HS-27A (cell line): Measurements from ENCODE around the gene HOXA5.

Experiments used
- DNase-seq: peaks from one replicate; pipeline ENCODE4 v3.0.0-alpha.2; 2012; ENCODE audit warnings: low read depth, missing footprints

Gene HOXA5

GRCh38 chr7:27117887-27118491 is 25.5 kb downstream of the HOXA5 start:
- no peak for DNase-seq

- no peak for DNase-seq
These were observed 26.3 kb downstream of the HOXA5 start for GRCh38 chr7:27116962-27117886.

GRCh38 chr7:27116031-27116961 is 27.2 kb downstream of the HOXA5 start:
- no peak for DNase-seq

GRCh38 chr7:27115221-27116026 is 28.1 kb downstream of the HOXA5 start:
- DNase-seq, result no peak

- no peak for DNase-seq
These were observed 28.6 kb downstream of the HOXA5 start for GRCh38 chr7:27114881-27115220.

GRCh38 chr7:27113991-27114769 is 29.3 kb downstream of the HOXA5 start:
- no peak for DNase-seq

- no peak for DNase-seq
These were observed 30.2 kb downstream of the HOXA5 start for GRCh38 chr7:27112955-27113949.

- DNase-seq, result no peak
These were observed 31.1 kb downstream of the HOXA5 start for GRCh38 chr7:27112361-27112760.

GRCh38 chr7:27111751-27112277 is 31.7 kb downstream of the HOXA5 start:
- no peak for DNase-seq

GRCh38 chr7:27111042-27111750 is 32.3 kb downstream of the HOXA5 start:
- DNase-seq, result no peak

GRCh38 chr7:27110186-27111031 is 33.1 kb downstream of the HOXA5 start:
- DNase-seq, result no peak

- no peak for DNase-seq
These were observed 33.9 kb downstream of the HOXA5 start for GRCh38 chr7:27109466-27110185.

- DNase-seq, result no peak
These were observed 34.9 kb downstream of the HOXA5 start for GRCh38 chr7:27108390-27109127.

GRCh38 chr7:27107391-27108381 is 35.8 kb downstream of the HOXA5 start:
- no peak for DNase-seq

GRCh38 chr7:27106901-27107240 is 36.6 kb downstream of the HOXA5 start:
- DNase-seq, result no peak
